ENCODE results near the gene RGS3. TPM values are rescaled to one million over a fixed set of nuclear protein-coding genes. Genes with fewer than 3 reads are reported as not detected.

Gene RGS3
- total and polyA plus RNA-seq, 2 of the 13 experiments (the other 11 are each of a cell fraction or from before 2014, with no cell fraction given): 17.1 to 28.8 TPM

DNA sequence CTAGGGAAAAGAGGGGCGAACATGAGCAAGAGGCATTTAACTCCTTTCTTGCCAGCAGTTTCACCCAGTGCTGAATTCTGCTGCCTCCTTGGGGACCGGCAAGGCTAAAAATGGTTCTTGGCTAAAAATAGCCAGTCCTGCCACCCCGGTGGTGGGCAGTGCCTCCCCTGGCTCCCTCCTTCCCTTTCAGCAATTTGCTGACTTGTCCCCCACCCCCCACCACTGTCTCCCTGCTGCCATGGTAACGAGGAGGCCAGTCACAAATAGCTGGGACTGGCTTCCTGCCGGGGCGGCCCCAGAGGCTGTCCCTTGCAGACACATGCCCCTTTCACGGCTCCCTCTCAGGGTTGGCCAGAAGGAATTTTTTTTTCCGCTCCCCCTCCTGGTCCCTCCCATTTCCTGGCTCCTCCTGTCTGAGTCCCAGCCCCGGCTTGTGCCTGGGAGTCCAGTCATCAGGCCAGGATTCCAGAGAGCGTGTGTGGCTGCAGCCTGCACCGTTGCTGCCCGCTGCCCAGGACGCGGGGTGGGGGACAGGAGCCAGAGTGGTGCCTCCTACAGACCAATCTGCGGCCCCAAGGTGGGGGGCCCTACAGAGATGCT lies 130.3 kb downstream of the RGS3 start (continued):
- TF ChIP-seq, protein P1, sequence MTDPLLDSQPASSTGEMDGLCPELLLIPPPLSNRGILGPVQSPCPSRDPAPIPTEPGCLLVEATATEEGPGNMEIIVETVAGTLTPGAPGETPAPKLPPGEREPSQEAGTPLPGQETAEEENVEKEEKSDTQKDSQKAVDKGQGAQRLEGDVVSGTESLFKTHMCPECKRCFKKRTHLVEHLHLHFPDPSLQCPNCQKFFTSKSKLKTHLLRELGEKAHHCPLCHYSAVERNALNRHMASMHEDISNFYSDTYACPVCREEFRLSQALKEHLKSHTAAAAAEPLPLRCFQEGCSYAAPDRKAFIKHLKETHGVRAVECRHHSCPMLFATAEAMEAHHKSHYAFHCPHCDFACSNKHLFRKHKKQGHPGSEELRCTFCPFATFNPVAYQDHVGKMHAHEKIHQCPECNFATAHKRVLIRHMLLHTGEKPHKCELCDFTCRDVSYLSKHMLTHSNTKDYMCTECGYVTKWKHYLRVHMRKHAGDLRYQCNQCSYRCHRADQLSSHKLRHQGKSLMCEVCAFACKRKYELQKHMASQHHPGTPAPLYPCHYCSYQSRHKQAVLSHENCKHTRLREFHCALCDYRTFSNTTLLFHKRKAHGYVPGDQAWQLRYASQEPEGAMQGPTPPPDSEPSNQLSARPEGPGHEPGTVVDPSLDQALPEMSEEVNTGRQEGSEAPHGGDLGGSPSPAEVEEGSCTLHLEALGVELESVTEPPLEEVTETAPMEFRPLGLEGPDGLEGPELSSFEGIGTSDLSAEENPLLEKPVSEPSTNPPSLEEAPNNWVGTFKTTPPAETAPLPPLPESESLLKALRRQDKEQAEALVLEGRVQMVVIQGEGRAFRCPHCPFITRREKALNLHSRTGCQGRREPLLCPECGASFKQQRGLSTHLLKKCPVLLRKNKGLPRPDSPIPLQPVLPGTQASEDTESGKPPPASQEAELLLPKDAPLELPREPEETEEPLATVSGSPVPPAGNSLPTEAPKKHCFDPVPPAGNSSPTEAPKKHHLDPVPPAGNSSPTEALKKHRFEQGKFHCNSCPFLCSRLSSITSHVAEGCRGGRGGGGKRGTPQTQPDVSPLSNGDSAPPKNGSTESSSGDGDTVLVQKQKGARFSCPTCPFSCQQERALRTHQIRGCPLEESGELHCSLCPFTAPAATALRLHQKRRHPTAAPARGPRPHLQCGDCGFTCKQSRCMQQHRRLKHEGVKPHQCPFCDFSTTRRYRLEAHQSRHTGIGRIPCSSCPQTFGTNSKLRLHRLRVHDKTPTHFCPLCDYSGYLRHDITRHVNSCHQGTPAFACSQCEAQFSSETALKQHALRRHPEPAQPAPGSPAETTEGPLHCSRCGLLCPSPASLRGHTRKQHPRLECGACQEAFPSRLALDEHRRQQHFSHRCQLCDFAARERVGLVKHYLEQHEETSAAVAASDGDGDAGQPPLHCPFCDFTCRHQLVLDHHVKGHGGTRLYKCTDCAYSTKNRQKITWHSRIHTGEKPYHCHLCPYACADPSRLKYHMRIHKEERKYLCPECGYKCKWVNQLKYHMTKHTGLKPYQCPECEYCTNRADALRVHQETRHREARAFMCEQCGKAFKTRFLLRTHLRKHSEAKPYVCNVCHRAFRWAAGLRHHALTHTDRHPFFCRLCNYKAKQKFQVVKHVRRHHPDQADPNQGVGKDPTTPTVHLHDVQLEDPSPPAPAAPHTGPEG (CRISPR knock-in tag; IDR thresholded peaks at IDR 0.05): no peak
- TF ChIP-seq, protein P2, sequence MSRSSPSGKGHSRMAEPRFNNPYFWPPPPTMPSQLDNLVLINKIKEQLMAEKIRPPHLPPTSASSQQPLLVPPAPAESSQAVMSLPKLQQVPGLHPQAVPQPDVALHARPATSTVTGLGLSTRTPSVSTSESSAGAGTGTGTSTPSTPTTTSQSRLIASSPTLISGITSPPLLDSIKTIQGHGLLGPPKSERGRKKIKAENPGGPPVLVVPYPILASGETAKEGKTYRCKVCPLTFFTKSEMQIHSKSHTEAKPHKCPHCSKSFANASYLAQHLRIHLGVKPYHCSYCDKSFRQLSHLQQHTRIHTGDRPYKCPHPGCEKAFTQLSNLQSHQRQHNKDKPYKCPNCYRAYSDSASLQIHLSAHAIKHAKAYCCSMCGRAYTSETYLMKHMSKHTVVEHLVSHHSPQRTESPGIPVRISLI (CRISPR knock-in tag; IDR thresholded peaks at IDR 0.05; ENCODE audit: borderline replicate concordance): peak; percentile 95
- TF ChIP-seq, protein P3, sequence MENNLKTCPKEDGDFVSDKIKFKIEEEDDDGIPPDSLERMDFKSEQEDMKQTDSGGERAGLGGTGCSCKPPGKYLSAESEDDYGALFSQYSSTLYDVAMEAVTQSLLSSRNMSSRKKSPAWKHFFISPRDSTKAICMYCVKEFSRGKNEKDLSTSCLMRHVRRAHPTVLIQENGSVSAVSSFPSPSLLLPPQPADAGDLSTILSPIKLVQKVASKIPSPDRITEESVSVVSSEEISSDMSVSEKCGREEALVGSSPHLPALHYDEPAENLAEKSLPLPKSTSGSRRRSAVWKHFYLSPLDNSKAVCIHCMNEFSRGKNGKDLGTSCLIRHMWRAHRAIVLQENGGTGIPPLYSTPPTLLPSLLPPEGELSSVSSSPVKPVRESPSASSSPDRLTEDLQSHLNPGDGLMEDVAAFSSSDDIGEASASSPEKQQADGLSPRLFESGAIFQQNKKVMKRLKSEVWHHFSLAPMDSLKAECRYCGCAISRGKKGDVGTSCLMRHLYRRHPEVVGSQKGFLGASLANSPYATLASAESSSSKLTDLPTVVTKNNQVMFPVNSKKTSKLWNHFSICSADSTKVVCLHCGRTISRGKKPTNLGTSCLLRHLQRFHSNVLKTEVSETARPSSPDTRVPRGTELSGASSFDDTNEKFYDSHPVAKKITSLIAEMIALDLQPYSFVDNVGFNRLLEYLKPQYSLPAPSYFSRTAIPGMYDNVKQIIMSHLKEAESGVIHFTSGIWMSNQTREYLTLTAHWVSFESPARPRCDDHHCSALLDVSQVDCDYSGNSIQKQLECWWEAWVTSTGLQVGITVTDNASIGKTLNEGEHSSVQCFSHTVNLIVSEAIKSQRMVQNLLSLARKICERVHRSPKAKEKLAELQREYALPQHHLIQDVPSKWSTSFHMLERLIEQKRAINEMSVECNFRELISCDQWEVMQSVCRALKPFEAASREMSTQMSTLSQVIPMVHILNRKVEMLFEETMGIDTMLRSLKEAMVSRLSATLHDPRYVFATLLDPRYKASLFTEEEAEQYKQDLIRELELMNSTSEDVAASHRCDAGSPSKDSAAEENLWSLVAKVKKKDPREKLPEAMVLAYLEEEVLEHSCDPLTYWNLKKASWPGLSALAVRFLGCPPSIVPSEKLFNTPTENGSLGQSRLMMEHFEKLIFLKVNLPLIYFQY (CRISPR knock-in tag; IDR thresholded peaks at IDR 0.05; ENCODE audit: borderline replicate concordance): no peak
- no peak for TF ChIP-seq DNMT3B (CRISPR knock-in tag; conservative IDR thresholded peaks at IDR 0.05)
- TF ChIP-seq ZC3H13 (CRISPR knock-in tag; IDR thresholded peaks at IDR 0.05): no peak
- no peak; the same call in 1 of the 2 replicates for TF ChIP-seq ZNF292 (CRISPR knock-in tag; IDR thresholded peaks at IDR 0.05; ENCODE audit: borderline replicate concordance, low read depth)
- peak; percentile 61; the same call in 1 of the 2 replicates for TF ChIP-seq MEF2D (CRISPR knock-in tag; IDR thresholded peaks at IDR 0.05)
- no peak for TF ChIP-seq ZSCAN20 (CRISPR knock-in tag; IDR thresholded peaks at IDR 0.05; ENCODE audit: borderline replicate concordance)
- TF ChIP-seq NKX3-1 (CRISPR knock-in tag; IDR thresholded peaks at IDR 0.05): no peak
- TF ChIP-seq, protein P4, sequence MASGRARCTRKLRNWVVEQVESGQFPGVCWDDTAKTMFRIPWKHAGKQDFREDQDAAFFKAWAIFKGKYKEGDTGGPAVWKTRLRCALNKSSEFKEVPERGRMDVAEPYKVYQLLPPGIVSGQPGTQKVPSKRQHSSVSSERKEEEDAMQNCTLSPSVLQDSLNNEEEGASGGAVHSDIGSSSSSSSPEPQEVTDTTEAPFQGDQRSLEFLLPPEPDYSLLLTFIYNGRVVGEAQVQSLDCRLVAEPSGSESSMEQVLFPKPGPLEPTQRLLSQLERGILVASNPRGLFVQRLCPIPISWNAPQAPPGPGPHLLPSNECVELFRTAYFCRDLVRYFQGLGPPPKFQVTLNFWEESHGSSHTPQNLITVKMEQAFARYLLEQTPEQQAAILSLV (CRISPR knock-in tag; IDR thresholded peaks at IDR 0.05; ENCODE audit: borderline replicate concordance): no peak
- no peak for TF ChIP-seq FOXM1 (CRISPR knock-in tag; IDR thresholded peaks at IDR 0.05)
- TF ChIP-seq NCOR1 (IDR thresholded peaks at IDR 0.05; ENCODE audit: borderline replicate concordance, low read length): no peak
- TF ChIP-seq ZNF383 (CRISPR knock-in tag; IDR thresholded peaks at IDR 0.05; ENCODE audit: borderline replicate concordance): no peak
- TF ChIP-seq, protein P5, sequence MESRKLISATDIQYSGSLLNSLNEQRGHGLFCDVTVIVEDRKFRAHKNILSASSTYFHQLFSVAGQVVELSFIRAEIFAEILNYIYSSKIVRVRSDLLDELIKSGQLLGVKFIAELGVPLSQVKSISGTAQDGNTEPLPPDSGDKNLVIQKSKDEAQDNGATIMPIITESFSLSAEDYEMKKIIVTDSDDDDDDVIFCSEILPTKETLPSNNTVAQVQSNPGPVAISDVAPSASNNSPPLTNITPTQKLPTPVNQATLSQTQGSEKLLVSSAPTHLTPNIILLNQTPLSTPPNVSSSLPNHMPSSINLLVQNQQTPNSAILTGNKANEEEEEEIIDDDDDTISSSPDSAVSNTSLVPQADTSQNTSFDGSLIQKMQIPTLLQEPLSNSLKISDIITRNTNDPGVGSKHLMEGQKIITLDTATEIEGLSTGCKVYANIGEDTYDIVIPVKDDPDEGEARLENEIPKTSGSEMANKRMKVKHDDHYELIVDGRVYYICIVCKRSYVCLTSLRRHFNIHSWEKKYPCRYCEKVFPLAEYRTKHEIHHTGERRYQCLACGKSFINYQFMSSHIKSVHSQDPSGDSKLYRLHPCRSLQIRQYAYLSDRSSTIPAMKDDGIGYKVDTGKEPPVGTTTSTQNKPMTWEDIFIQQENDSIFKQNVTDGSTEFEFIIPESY (CRISPR knock-in tag; IDR thresholded peaks at IDR 0.05): peak; percentile 89
- TF ChIP-seq ARID2 (CRISPR knock-in tag; IDR thresholded peaks at IDR 0.05; ENCODE audit: borderline replicate concordance): no peak
